GM12878 (cell line): ENCODE results near the gene HS3ST6. TPM values are rescaled to one million over a fixed set of nuclear protein-coding genes. Genes with fewer than 3 reads are reported as not detected.

Source experiments
- ATAC-seq: fragments of 200-7000 bp; cut with Tn5 transposase; 3 replicates; pipeline ENCODE4 v1.9.1; 2020; ENCODE audit warnings: mild to moderate bottlenecking, moderate library complexity
- BruUV-seq: library from RNA; stranded (reverse); fragments of 400-500 nt; replicated peaks from 2 replicates; lab custom pipeline; 2021; lab: Mats Ljungman, UMichigan
- CTCF ChIA-PET: fragments of 300-600 bp; sonication (Branson Sonifier 250); formaldehyde crosslinking; extraction: SDS; loops from one replicate; lab custom pipeline; 2021; ENCODE audit warnings: inconsistent platforms; lab: Yijun Ruan, JAX
- POLR2A ChIA-PET: fragments of 350-600 bp; formaldehyde crosslinking; extraction: SDS; loops from one replicate; lab custom pipeline; 2021; ENCODE audit warnings: inconsistent platforms; lab: Charles Lee
- RAD21 ChIA-PET: fragments of 300-600 bp; sonication (Branson Sonifier 250); formaldehyde crosslinking; loops from one replicate; lab custom pipeline; 2023; ENCODE audit warnings: antibody characterized with exemption; ENCODE audit not compliant: unreplicated experiment; lab: Charles Lee
- SMC1A ChIA-PET: fragments of 300-600 bp; sonication (Branson Sonifier 250); formaldehyde crosslinking; loops from one replicate; lab custom pipeline; 2023; ENCODE audit not compliant: unreplicated experiment, uncharacterized antibody; lab: Charles Lee
- DNase-seq: peaks from one replicate; pipeline ENCODE4 v3.0.0-alpha.2; 2011; ENCODE audit warnings: low read depth, low spot score
- FAIRE-seq: peaks from 3 replicates; lab custom pipeline; 2011; peaks lifted over from hg19 to GRCh38; lab: Jason Lieb, UNC
- H2AFZ ChIP-seq: 2 replicates; pipeline ENCODE4 v1.6.0; 2011; ENCODE audit warnings: low read depth, low read length, control low read depth; ENCODE audit not compliant: control insufficient read depth
- H3K27ac ChIP-seq: 2 replicates; pipeline ENCODE4 v1.5.1; 2011; ENCODE audit warnings: control low read depth; ENCODE audit not compliant: control insufficient read depth, insufficient read depth
- H3K27me3 ChIP-seq, 2 experiments: replicated peaks in 1 of 2; 2 replicates each; pipeline versions ENCODE4 v1.6.0 to v1.6.1; 2011; ENCODE audit warnings: low read length in 1 of 2; ENCODE audit not compliant: control insufficient read depth in 2 of 2, insufficient read depth in 2 of 2
- H3K36me3 ChIP-seq, 2 experiments: 2 replicates each; pipeline ENCODE4 v1.5.1; 2011; ENCODE audit warnings: low read length in 1 of 2; ENCODE audit not compliant: control insufficient read depth in 2 of 2, insufficient read depth in 2 of 2
- H3K4me1 ChIP-seq: 2 replicates; pipeline ENCODE4 v1.6.1; 2011; ENCODE audit warnings: mild to moderate bottlenecking, low read length, moderate library complexity, mixed read lengths; ENCODE audit not compliant: control insufficient read depth, insufficient read depth
- H3K4me2 ChIP-seq: 2 replicates; pipeline ENCODE4 v1.6.0; 2011; ENCODE audit warnings: control low read depth; ENCODE audit not compliant: control insufficient read depth, insufficient read depth
- H3K4me3 ChIP-seq: fragments of 200-600 bp; sonication (generic); 2 replicates; pipeline ENCODE4 v1.5.1; 2016
- H3K79me2 ChIP-seq: 2 replicates; pipeline ENCODE4 v1.6.0; 2011; ENCODE audit warnings: low read length; ENCODE audit not compliant: control insufficient read depth, insufficient read depth
- H3K9ac ChIP-seq: 2 replicates; pipeline ENCODE4 v1.8.0; 2011; ENCODE audit warnings: low read length, control low read depth, mixed read lengths; ENCODE audit not compliant: control insufficient read depth, insufficient read depth
- H3K9me3 ChIP-seq: replicated peaks from 3 replicates; pipeline ENCODE4 v1.5.1; 2011; ENCODE audit warnings: mild to moderate bottlenecking, low read length; ENCODE audit not compliant: control insufficient read depth, insufficient read depth
- H4K20me1 ChIP-seq: 2 replicates; pipeline ENCODE4 v1.6.0; 2011; ENCODE audit not compliant: control insufficient read depth, insufficient read depth
- BRCA1 ChIP-seq: IDR thresholded peaks from 2 replicates; pipeline ENCODE4 v1.6.1; 2011; ENCODE audit warnings: low read depth, low read length, improper control_type of control experiment
- CREB1 ChIP-seq: IDR thresholded peaks from 2 replicates; pipeline ENCODE4 v1.6.1; 2012; ENCODE audit warnings: low read depth, mild to moderate bottlenecking, inconsistent platforms
- CTCF ChIP-seq, 3 experiments: IDR thresholded peaks in 2 of 3; conservative IDR thresholded peaks in 1 of 3; 2 replicates each; pipeline ENCODE4 v1.5.1; 2011; ENCODE audit warnings: low read depth in 3 of 3, low read length in 3 of 3, mild to moderate bottlenecking in 3 of 3, control low read depth in 2 of 3, moderate library complexity in 2 of 3, inconsistent platforms in 1 of 3, mixed read lengths in 1 of 3; ENCODE audit not compliant: control insufficient read depth in 2 of 3, insufficient read depth in 1 of 3; ENCODE audit errors: extremely low read depth in 1 of 3
- HDAC6 ChIP-seq: fragments of 200-600 bp; sonication (generic); IDR thresholded peaks from one replicate; pipeline ENCODE4 v1.8.0; 2017; ENCODE audit warnings: antibody characterized with exemption; ENCODE audit not compliant: unreplicated experiment
- PBX3 ChIP-seq: IDR thresholded peaks from 2 replicates; pipeline ENCODE4 v1.6.1; 2011; ENCODE audit warnings: mild to moderate bottlenecking, low read depth, low read length, moderate library complexity; ENCODE audit not compliant: insufficient replicate concordance
- SKIL ChIP-seq: fragments of 450-650 bp; IDR thresholded peaks from 2 replicates; pipeline ENCODE4 v1.6.1; 2017; ENCODE audit warnings: mild to moderate bottlenecking, low read depth, inconsistent platforms; ENCODE audit not compliant: poor library complexity, severe bottlenecking
- SMAD1 ChIP-seq: fragments of 450-650 bp; IDR thresholded peaks from 2 replicates; pipeline ENCODE4 v1.6.1; 2018; ENCODE audit warnings: mild to moderate bottlenecking, low read depth; ENCODE audit not compliant: partially characterized antibody
- SRF ChIP-seq, 2 experiments: IDR thresholded peaks; 2 replicates each; pipeline ENCODE4 v1.6.1; 2011; ENCODE audit warnings: low read depth in 2 of 2, low read length in 2 of 2, mild to moderate bottlenecking in 1 of 2, moderate library complexity in 1 of 2
- TCF3 ChIP-seq: IDR thresholded peaks from 2 replicates; pipeline ENCODE4 v1.6.1; 2012; ENCODE audit warnings: low read depth, mild to moderate bottlenecking, low read length, borderline replicate concordance; ENCODE audit not compliant: insufficient read depth
- ZNF24 ChIP-seq: fragments of 450-650 bp; IDR thresholded peaks from 2 replicates; pipeline ENCODE4 v1.6.1; 2017; ENCODE audit warnings: antibody characterized with exemption, mild to moderate bottlenecking
- WGBS: methylation state at CpG from one replicate; pipeline ENCODE4 v1.1.6; 2016; ENCODE audit warnings: low lambda C conversion rate; ENCODE audit not compliant: insufficient replicate concordance, insufficient coverage; ENCODE audit errors: missing lambda C conversion rate; 5-methylcytosine and 5-hydroxymethylcytosine counted together
- in situ Hi-C: fragments of 300-500 bp; cut with MboI; formaldehyde crosslinking; loops from 9 replicates; pipeline ENCODE4 v1.14.3; 2018; ENCODE audit warnings: mixed read lengths
- intact Hi-C: fragments of 100-400 bp; cut with micrococcal nuclease; formaldehyde crosslinking; loops from one replicate; pipeline ENCODE4 v1.14.2; 2022; ENCODE audit not compliant: unreplicated experiment
- polyA plus RNA-seq, 11 experiments: library from polyadenylated mRNA; depleted of rRNA in 4 of 11; unstranded in 6 of 11; stranded (reverse) in 5 of 11; fragments of >200 nt; fragmentation: Nextera tagmentation in 4 of 11; fragmentation: Illumina TruSeq in 1 of 11; extraction: Ambion mirVana in 4 of 11; extraction: Trizol in 1 of 11; gene quantifications; 1 replicate in 1 of 11; 2 replicates in 10 of 11; pipeline versions ENCODE4 v1.2.1 to v1.2.3, GENCODE V29; 2011 to 2016; ENCODE audit warnings: inconsistent platforms in 2 of 11, missing spikeins in 2 of 11, low read depth in 1 of 11
- total RNA-seq, 4 experiments: library from RNA; depleted of rRNA in 3 of 4; stranded (reverse); fragments of >200 nt in 3 of 4; fragmentation: Illumina TruSeq in 1 of 4; extraction: Trizol in 1 of 4; gene quantifications; 2 replicates each; pipeline versions ENCODE4 v1.2.1 to v1.2.3, GENCODE V29; 2013 to 2021
- TF ChIP-seq, protein P1 (sequence below): fragments of 450-650 bp; IDR thresholded peaks from 2 replicates; pipeline ENCODE4 v1.6.1; 2018; ENCODE audit warnings: borderline replicate concordance, mild to moderate bottlenecking; ENCODE audit not compliant: partially characterized antibody

Gene HS3ST6
- total and polyA plus RNA-seq, 10 of the 15 experiments (the other 5 are each of a cell fraction or from before 2014, with no cell fraction given): not detected

DNA sequence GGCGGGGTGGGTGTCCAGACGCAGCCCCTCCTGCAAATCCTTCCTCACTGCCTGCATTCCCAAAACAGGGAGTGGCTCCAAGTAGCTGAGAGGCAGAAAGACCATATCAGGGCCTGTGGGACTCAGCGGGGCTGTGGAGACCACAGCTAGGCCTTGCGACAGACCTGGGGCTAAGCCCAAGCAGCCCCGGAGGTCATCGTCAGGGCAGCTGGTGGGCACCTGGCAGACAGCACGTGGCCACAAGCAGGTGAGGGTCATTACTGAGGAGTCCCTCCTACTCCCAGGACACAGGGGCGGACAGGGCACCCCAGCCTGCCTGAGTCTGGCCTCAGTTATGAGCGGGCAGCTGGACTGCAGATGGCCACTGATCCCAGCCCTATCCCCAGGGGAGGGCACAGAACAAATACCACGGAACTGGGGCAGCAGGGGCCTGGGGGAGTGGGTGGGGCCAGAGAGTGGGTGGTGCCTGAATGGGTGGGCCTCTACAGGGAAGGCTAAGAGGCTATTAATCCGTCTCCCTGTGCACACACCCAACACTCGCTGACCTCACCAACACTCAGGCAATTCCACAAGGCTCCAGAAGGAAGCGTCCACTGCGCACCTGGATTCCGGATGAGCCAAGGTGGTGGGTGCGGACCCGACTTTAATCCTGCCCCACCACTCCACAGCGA is 8.5 kb downstream of the HS3ST6 start (continued):
- no peak for TF ChIP-seq CTCF (IDR thresholded peaks at IDR 0.05 in 2 of 3, conservative IDR thresholded peaks at IDR 0.05 in 1 of 3; ENCODE audit: control insufficient read depth in 2 of 3, extremely low read depth in 1 of 3, insufficient read depth in 1 of 3, low read depth in 3 of 3, low read length in 3 of 3)
- no peak for TF ChIP-seq TCF3
- TF ChIP-seq HDAC6: no peak
- TF ChIP-seq, protein P1, sequence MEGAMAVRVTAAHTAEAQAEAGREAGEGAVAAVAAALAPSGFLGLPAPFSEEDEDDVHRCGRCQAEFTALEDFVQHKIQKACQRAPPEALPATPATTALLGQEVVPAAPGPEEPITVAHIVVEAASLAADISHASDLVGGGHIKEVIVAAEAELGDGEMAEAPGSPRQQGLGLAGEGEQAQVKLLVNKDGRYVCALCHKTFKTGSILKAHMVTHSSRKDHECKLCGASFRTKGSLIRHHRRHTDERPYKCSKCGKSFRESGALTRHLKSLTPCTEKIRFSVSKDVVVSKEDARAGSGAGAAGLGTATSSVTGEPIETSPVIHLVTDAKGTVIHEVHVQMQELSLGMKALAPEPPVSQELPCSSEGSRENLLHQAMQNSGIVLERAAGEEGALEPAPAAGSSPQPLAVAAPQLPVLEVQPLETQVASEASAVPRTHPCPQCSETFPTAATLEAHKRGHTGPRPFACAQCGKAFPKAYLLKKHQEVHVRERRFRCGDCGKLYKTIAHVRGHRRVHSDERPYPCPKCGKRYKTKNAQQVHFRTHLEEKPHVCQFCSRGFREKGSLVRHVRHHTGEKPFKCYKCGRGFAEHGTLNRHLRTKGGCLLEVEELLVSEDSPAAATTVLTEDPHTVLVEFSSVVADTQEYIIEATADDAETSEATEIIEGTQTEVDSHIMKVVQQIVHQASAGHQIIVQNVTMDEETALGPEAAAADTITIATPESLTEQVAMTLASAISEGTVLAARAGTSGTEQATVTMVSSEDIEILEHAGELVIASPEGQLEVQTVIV: no peak

- H3K9ac ChIP-seq: no peak overlapping the region
- in situ Hi-C loops (no loop called here), intact Hi-C loops (no loop called here)
- H3K4me3 ChIP-seq: no peak overlapping the region
- ATAC-seq (no peak), DNase-seq (no peak), FAIRE-seq (no peak)
- BruUV-seq: no TSS peak
- SMC1A ChIA-PET: no interaction called here
- no peaks in the 10 kb centered on the region for H3K9me3 ChIP-seq
- RAD21 ChIA-PET: no interaction called here
- H3K36me3 ChIP-seq: no peaks in the 10 kb centered on the region
- no peak overlapping the region for H3K27ac ChIP-seq
- WGBS: 32% methylated on average over 9 of the region's 9 CpGs
- no peaks in the 10 kb centered on the region; a peak in 2 of 4 replicates for H3K27me3 ChIP-seq
- no peaks in the 10 kb centered on the region for H3K79me2 ChIP-seq
- H4K20me1 ChIP-seq: no peaks in the 10 kb centered on the region
- H3K4me2 ChIP-seq: no peak overlapping the region
- H2AFZ ChIP-seq: no peak overlapping the region
- CTCF ChIA-PET: no interaction called here
- no peaks in the 10 kb centered on the region for H3K4me1 ChIP-seq
- POLR2A ChIA-PET: no interaction called here
- TF ChIP-seq BRCA1: no peak
- no peak for TF ChIP-seq SKIL
- no peak for TF ChIP-seq ZNF24
- TF ChIP-seq CREB1: no peak
- no peak for TF ChIP-seq PBX3
- TF ChIP-seq SMAD1: no peak
- no peak for TF ChIP-seq SRF (IDR thresholded peaks at IDR 0.05; ENCODE audit: low read depth in 2 of 2, low read length in 2 of 2)
Measured at GRCh38 chr16:1908983-1909382, 9.2 kb downstream of the HS3ST6 start.
